Caco-2 (cell line): ENCODE results near the gene OSBPL5. TPM values are rescaled to one million over a fixed set of nuclear protein-coding genes. Genes with fewer than 3 reads are reported as not detected.
A peak's percentile ranks its signal among the peaks of the same experiment; 100 is the strongest.

Source experiments
- BruUV-seq: library from RNA; stranded (reverse); fragments of 400-500 nt; replicated peaks from 2 replicates; lab custom pipeline; 2021; lab: Mats Ljungman, UMichigan
- CTCF ChIA-PET: fragments of 300-600 bp; sonication (Branson Sonifier 250); formaldehyde crosslinking; loops from one replicate; lab custom pipeline; 2022; ENCODE audit warnings: antibody characterized with exemption; lab: Charles Lee
- POLR2A ChIA-PET: fragments of 300-600 bp; sonication (Branson Sonifier 250); formaldehyde crosslinking; loops from one replicate; lab custom pipeline; 2022; ENCODE audit warnings: antibody characterized with exemption; lab: Charles Lee
- DNase-seq, 2 experiments: peaks; one replicate each; pipeline versions ENCODE4 v3.0.0 to v3.0.0-alpha.2; 2020 to 2022
- H3K27me3 ChIP-seq: replicated peaks from 2 replicates; pipeline ENCODE4 v1.6.0; 2011; ENCODE audit warnings: low read length; ENCODE audit not compliant: control insufficient read depth, insufficient read depth
- H3K36me3 ChIP-seq: 2 replicates; pipeline ENCODE4 v1.5.1; 2011; ENCODE audit warnings: low read length; ENCODE audit not compliant: control insufficient read depth, insufficient read depth
- H3K4me1 ChIP-seq: fragments of 250-450 bp; sonication (Bioruptor Pico); 2 replicates; pipeline ENCODE4 v1.5.1; 2020; ENCODE audit warnings: mild to moderate bottlenecking
- H3K4me3 ChIP-seq: 2 replicates; pipeline ENCODE4 v1.5.1; 2011; ENCODE audit warnings: low read depth, mild to moderate bottlenecking, control low read depth, low read length
- H3K9me3 ChIP-seq: fragments of 250-450 bp; sonication (Bioruptor Pico); 2 replicates; pipeline ENCODE4 v1.5.1; 2020; ENCODE audit warnings: mild to moderate bottlenecking, moderate library complexity
- H3K27ac Mint-ChIP-seq: one replicate; pipeline ENCODE4 v1.8.0; 2022; ENCODE audit warnings: mixed read lengths; ENCODE audit not compliant: unreplicated experiment
- H3K27me3 Mint-ChIP-seq: one replicate; pipeline ENCODE4 v1.8.0; 2022; ENCODE audit warnings: mixed read lengths; ENCODE audit not compliant: insufficient read depth, unreplicated experiment
- H3K36me3 Mint-ChIP-seq: one replicate; pipeline ENCODE4 v1.8.0; 2022; ENCODE audit warnings: mild to moderate bottlenecking, mixed read lengths; ENCODE audit not compliant: insufficient read depth, unreplicated experiment
- H3K4me1 Mint-ChIP-seq: one replicate; pipeline ENCODE4 v1.8.0; 2022; ENCODE audit warnings: low read depth, mixed read lengths; ENCODE audit not compliant: unreplicated experiment
- H3K4me3 Mint-ChIP-seq: one replicate; pipeline ENCODE4 v1.8.0; 2022; ENCODE audit warnings: mild to moderate bottlenecking, moderate library complexity, mixed read lengths; ENCODE audit not compliant: unreplicated experiment
- H3K9me3 Mint-ChIP-seq: one replicate; pipeline ENCODE4 v1.8.0; 2022; ENCODE audit warnings: mixed read lengths; ENCODE audit not compliant: unreplicated experiment
- CTCF ChIP-seq, 2 experiments: fragments of 200-600 bp in 1 of 2; IDR thresholded peaks; 1 replicate in 1 of 2; 2 replicates in 1 of 2; pipeline versions ENCODE4 v1.5.1 to v1.8.0; 2011 to 2022; ENCODE audit warnings: antibody characterized with exemption in 1 of 2, control low read depth in 1 of 2, inconsistent platforms in 1 of 2, low read depth in 1 of 2, low read length in 1 of 2, mild to moderate bottlenecking in 1 of 2, moderate library complexity in 1 of 2; ENCODE audit not compliant: insufficient read depth in 1 of 2, severe bottlenecking in 1 of 2, unreplicated experiment in 1 of 2
- intact Hi-C: fragments of 100-400 bp; cut with micrococcal nuclease; formaldehyde crosslinking; loops from one replicate; pipeline ENCODE4 v1.10.0; 2022; ENCODE audit not compliant: unreplicated experiment
- total RNA-seq: library from RNA; stranded (reverse); gene quantifications from 2 replicates; pipeline ENCODE4 v1.2.3, GENCODE V29; 2022

Gene OSBPL5
- total RNA-seq, 1 experiment from 2014 or later, result 4.9 TPM

- ChIA-PET CTCF (interaction anchor here (0.9 to 2.1 kb wide), 3 partner anchors 41 to 114 kb away, joined by 3 to 8 read pairs (median 7); partner anchors contain the start of gene OSBPL5), POLR2A (interaction anchor here (0.7 kb wide), 1 partner anchor 59 kb away, joined by 3 read pairs; the partner anchor contains the start of gene NAP1L4)
- no peak for DNase-seq
- Mint-ChIP-seq H3K27ac (peak overlapping the region; percentile 33), H3K9me3 (no peaks in the 10 kb centered on the region), H3K4me1 (no peaks in the 10 kb centered on the region), H3K27me3 (no peaks in the 10 kb centered on the region), H3K4me3 (no peak overlapping the region), H3K36me3 (peaks cover 84% of the 10 kb centered on the region)
- H3K9me3 ChIP-seq, result no peaks in the 10 kb centered on the region
- no peak overlapping the region for H3K4me3 ChIP-seq
- intact Hi-C loops, result loop anchor here (1.0 kb wide), 1 partner anchor 41 kb away; no protein-coding TSS in a partner anchor
- no peaks in the 10 kb centered on the region for H3K36me3 ChIP-seq
- BruUV-seq, result no TSS peak
- no peaks in the 10 kb centered on the region for H3K4me1 ChIP-seq
- no peaks in the 10 kb centered on the region for H3K27me3 ChIP-seq
- TF ChIP-seq CTCF (IDR thresholded peaks at IDR 0.05; ENCODE audit: insufficient read depth in 1 of 2, low read depth in 1 of 2, low read length in 1 of 2, severe bottlenecking in 1 of 2, unreplicated experiment in 1 of 2), result no peak
Measured at GRCh38 chr11:3050386-3051195, 114.5 kb downstream of the OSBPL5 start.

GRCh38 chr11:3049430-3050243 lies 115.5 kb downstream of the OSBPL5 start:
- no peak overlapping the region for H3K4me3 ChIP-seq

More at GRCh38 chr11:3049430-3050243, 115.5 kb downstream of the OSBPL5 start:
- no peaks in the 10 kb centered on the region for H3K36me3 ChIP-seq
- Mint-ChIP-seq H3K27me3 (no peaks in the 10 kb centered on the region), H3K4me1 (no peaks in the 10 kb centered on the region), H3K27ac (no peak overlapping the region), H3K4me3 (no peak overlapping the region), H3K36me3 (peaks cover 84% of the 10 kb centered on the region), H3K9me3 (no peaks in the 10 kb centered on the region)
- H3K9me3 ChIP-seq, result no peaks in the 10 kb centered on the region
- no TSS peak for BruUV-seq
- no peak for DNase-seq
- intact Hi-C loops, result no loop called here
- no peak for TF ChIP-seq CTCF (IDR thresholded peaks at IDR 0.05; ENCODE audit: insufficient read depth in 1 of 2, low read depth in 1 of 2, low read length in 1 of 2, severe bottlenecking in 1 of 2, unreplicated experiment in 1 of 2)
- no peaks in the 10 kb centered on the region for H3K4me1 ChIP-seq
- ChIA-PET CTCF (interaction anchor here (0.9 to 2.1 kb wide), 2 partner anchors 12 to 42 kb away, joined by 3 to 8 read pairs; no protein-coding TSS in a partner anchor), POLR2A (no interaction called here)
- H3K27me3 ChIP-seq, result no peaks in the 10 kb centered on the region
